Measurements from ENCODE around the gene WFDC10A. TPM values are rescaled to one million over a fixed set of nuclear protein-coding genes. Genes with fewer than 3 reads are reported as not detected.
"Not testable (repeated sequence)": the region's sequence is repeated elsewhere in the genome, so short reads cannot be mapped to it uniquely, and the experiment has no call there.

WFDC10A gene
- polyA plus RNA-seq, 12 donors, result not detected

DNA sequence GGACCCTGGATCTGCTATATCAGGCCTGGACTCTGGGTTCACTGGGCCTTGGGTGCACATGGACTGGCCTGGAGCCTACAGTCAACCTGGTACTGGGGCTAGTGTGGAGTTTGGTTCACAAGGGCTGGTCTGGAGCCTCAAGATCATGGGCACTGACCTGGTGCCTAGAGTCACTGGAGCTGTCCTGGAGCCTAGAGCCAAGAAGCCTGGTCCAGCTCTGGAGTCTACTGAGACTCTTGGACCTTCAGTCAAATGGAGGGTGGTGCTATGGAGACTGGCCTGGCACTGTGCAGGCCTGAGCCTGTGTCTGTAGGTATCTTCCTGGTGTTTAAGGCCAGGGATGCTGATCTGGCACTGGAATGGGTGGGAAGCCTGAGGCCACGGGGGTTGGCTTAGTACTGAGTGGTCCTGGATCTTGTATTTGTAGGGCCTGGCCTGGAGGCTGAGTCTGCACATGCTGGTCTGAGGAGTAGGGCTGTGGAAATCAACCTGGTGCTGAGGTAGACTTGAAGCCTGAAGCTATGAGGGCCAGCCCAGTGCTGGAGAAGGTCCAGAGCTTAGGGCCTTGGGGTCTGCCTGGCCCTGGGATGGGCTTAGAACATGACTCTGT is 18.0 kb downstream of the WFDC10A start:
- no peak for DNase-seq

DNA sequence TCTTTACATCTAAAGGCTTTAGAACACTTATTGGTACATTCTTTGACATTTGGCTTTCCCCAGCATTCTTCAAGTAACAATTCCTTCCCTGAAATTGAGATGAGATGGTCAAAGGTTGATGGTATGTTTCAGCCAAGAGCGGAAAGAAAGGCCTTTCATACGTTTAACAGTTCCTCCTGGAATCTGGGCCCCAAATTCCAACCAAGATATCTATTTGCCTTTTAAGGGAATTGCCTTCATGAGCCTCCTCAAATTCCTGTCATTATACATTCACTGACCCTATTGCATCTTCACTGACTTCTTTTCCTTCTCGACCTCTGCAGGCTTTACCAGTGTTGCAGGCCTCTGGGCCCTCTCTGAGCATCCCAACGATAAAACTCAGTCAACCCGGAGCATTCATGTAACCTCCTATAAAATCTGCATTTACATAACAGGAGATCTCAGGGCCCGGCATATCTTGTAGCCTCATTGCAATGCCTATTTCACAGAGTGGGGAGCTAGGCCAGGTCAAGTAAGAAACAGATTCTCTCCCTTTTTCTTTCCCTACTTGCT is 19.8 kb downstream of the WFDC10A start:
- DNase-seq, result no peak

GRCh38 chr20:45651726-45652125 is 22.2 kb downstream of the WFDC10A start:
- not testable (repeated sequence) for DNase-seq

- not testable (repeated sequence) for DNase-seq
Measured at GRCh38 chr20:45657038-45657437, 27.5 kb downstream of the WFDC10A start.

- no peak for DNase-seq
Measured at GRCh38 chr20:45670139-45670538, 40.6 kb downstream of the WFDC10A start, which contains the start of gene WFDC11. WFDC11 (minus strand) TSS chr20:45670239; CDS start chr20:45650600, 19,639 bp downstream.

DNA sequence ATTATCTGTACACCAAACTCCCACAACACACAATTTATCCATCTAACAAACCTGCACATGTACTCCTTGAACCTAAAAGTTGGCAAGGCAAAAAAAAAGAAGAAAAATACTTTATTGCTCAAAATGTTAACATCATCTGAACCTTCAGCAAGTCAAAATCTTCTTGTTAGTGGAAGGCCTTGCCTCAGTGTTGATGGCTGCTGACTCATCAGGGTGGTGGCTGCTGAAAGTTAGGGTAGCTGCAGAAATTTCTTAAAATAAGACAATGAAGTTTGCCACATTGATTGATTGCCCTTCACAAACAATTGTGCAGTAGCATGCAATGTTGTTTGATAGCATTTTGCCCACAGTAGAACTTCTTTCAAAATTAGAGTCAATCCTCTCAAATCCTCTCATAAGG is 43.2 kb downstream of the WFDC10A start:
- DNase-seq, result no peak

GRCh38 chr20:45679650-45680049 is 50.1 kb downstream of the WFDC10A start:
- DNase-seq, result no peak

Other genes with a start within 250 kb of the WFDC10A start
- 10 to 100 TPM in 11 of 12 donors, not detected in 1; 19.2 to 31.0 (median 25.6) TPM for gene DBNDD2, start 221.4 kb upstream of the WFDC10A start, polyA plus RNA-seq (ENCODE audit: insufficient read length in 12 of 12)
- gene PIGT, start 213.6 kb upstream of the WFDC10A start, polyA plus RNA-seq (ENCODE audit: insufficient read length in 12 of 12), result 10 to 100 TPM in 11 of 12 donors, not detected in 1; 65.2 to 97.6 (median 73.5) TPM
- gene WFDC2, start 160.0 kb upstream of the WFDC10A start, polyA plus RNA-seq (ENCODE audit: insufficient read length in 12 of 12), result 1 to 10 TPM in 5 of 12 donors, under 1 TPM in 2, not detected in 5; 0.74 to 4.2 (median 1.2) TPM
- not detected for gene SPINT3, start 114.1 kb upstream of the WFDC10A start, polyA plus RNA-seq (ENCODE audit: insufficient read length in 12 of 12)
- not detected for gene WFDC6, start 90.3 kb upstream of the WFDC10A start, polyA plus RNA-seq (ENCODE audit: insufficient read length in 12 of 12)
- gene EPPIN, start 82.3 kb upstream of the WFDC10A start, polyA plus RNA-seq (ENCODE audit: insufficient read length in 12 of 12), result under 1 TPM in 2 of 12 donors, not detected in 10; 0.07 to 0.11 TPM
- not detected for gene WFDC8, start 50.5 kb upstream of the WFDC10A start, polyA plus RNA-seq (ENCODE audit: insufficient read length in 12 of 12)
- not detected for gene WFDC9, start 1.5 kb downstream of the WFDC10A start, polyA plus RNA-seq (ENCODE audit: insufficient read length in 12 of 12)
- not detected for gene WFDC11, start 40.5 kb downstream of the WFDC10A start, polyA plus RNA-seq (ENCODE audit: insufficient read length in 12 of 12)
- under 1 TPM in 1 of 12 donors, not detected in 11; 0.13 TPM for gene WFDC13, start 72.3 kb downstream of the WFDC10A start, polyA plus RNA-seq (ENCODE audit: insufficient read length in 12 of 12)
- not detected for gene WFDC10B, start 75.3 kb downstream of the WFDC10A start, polyA plus RNA-seq (ENCODE audit: insufficient read length in 12 of 12)
- not detected for gene SPINT4, start 92.6 kb downstream of the WFDC10A start, polyA plus RNA-seq (ENCODE audit: insufficient read length in 12 of 12)
- 1 to 10 TPM in 3 of 12 donors, under 1 TPM in 6, not detected in 3; 0.18 to 1.8 (median 0.74) TPM for gene WFDC3, start 162.1 kb downstream of the WFDC10A start, polyA plus RNA-seq (ENCODE audit: insufficient read length in 12 of 12)
- 10 to 100 TPM in 11 of 12 donors, not detected in 1; 33.2 to 55.0 (median 45.1) TPM for gene DNTTIP1, start 162.2 kb downstream of the WFDC10A start, polyA plus RNA-seq (ENCODE audit: insufficient read length in 12 of 12)
- 10 to 100 TPM in 11 of 12 donors, not detected in 1; 19.8 to 66.7 (median 30.8) TPM for gene UBE2C, start 182.9 kb downstream of the WFDC10A start, polyA plus RNA-seq (ENCODE audit: insufficient read length in 12 of 12)
- gene TNNC2, start 197.6 kb downstream of the WFDC10A start, polyA plus RNA-seq (ENCODE audit: insufficient read length in 12 of 12), result 1,000 to 10,000 TPM; 1,517 to 8,366 (median 5,425) TPM
- 10 to 100 TPM in 11 of 12 donors, not detected in 1; 14.4 to 30.9 (median 22.4) TPM for gene SNX21, start 204.1 kb downstream of the WFDC10A start, polyA plus RNA-seq (ENCODE audit: insufficient read length in 12 of 12)
- gene ACOT8, start 227.7 kb downstream of the WFDC10A start, polyA plus RNA-seq (ENCODE audit: insufficient read length in 12 of 12), result 10 to 100 TPM in 11 of 12 donors, not detected in 1; 14.1 to 28.6 (median 22.1) TPM
- gene ZSWIM3, start 227.9 kb downstream of the WFDC10A start, polyA plus RNA-seq (ENCODE audit: insufficient read length in 12 of 12), result 1 to 10 TPM in 10 of 12 donors, not detected in 2; 3.0 to 4.1 (median 3.5) TPM

All from muscle of arm (tissue), 12 donors.